Fibroblast of villous mesenchyme (primary cell): ENCODE results near the gene HMGB1. TPM values are rescaled to one million over a fixed set of nuclear protein-coding genes. Genes with fewer than 3 reads are reported as not detected.
A peak's percentile ranks its signal among the peaks of the same experiment; 100 is the strongest.

ENCODE experiments used
- DNase-seq: peaks from one replicate; pipeline ENCODE4 v3.0.0-alpha.2; 2010; ENCODE audit warnings: low read depth
- H3K4me3 ChIP-seq: 2 replicates; pipeline ENCODE4 v1.5.1; 2011; ENCODE audit warnings: low read depth, mild to moderate bottlenecking, low read length
- total RNA-seq: library from RNA; depleted of rRNA; stranded (reverse); fragments of >200 nt; gene quantifications from 2 replicates; pipeline ENCODE4 v1.2.3, GENCODE V29; 2012
- TF ChIP-seq, protein P1 (sequence below): IDR thresholded peaks from 2 replicates; pipeline ENCODE4 v1.5.1; 2012; ENCODE audit warnings: low read depth, mild to moderate bottlenecking, low read length; ENCODE audit not compliant: insufficient read depth

The HMGB1 gene
- total RNA-seq: 95.7 and 115 TPM in 2 replicates

DNA sequence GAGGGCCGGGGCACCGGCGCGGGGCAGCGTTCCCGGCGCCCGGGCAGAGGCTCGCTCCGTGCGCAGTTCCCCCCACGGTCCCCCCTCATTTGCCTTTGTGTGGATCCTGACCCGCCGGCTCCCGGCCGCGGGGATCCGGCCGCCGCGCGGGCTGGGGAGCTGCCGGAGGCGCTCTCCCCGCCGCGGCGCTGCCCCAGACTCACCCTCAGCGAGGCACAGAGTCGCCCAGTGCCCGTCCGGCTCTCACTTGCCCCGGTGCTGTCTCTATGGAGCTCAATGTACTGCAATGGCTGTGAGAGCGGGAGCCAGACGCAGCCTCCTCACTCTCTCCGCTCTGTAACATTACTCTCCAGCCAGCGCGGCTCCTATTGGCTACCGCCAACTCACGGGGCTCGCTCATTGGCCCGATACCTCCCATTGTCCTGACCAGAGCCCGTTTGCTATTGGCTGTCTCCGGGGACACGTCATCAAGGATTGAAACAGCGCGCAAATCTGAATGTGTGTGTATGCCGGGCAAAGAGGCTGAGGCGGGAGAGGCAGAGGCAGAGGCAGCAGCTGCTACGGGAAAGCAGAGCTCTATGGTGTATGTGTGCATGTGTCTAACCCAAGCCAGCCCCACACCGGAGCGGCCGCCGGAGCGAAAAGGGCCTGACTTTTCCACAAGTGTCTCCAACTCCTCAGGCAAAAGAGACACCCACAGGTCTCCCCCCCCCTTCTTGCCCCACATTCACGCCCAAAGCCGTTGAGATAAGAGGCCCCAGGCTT lies at the start of gene HMGB1:
Gene HMGB1 (minus strand): TSS at position 344 of the 765 bp plus-strand sequence. CDS start 2,256 bp downstream, outside the sequence.
- TF ChIP-seq, protein P1, sequence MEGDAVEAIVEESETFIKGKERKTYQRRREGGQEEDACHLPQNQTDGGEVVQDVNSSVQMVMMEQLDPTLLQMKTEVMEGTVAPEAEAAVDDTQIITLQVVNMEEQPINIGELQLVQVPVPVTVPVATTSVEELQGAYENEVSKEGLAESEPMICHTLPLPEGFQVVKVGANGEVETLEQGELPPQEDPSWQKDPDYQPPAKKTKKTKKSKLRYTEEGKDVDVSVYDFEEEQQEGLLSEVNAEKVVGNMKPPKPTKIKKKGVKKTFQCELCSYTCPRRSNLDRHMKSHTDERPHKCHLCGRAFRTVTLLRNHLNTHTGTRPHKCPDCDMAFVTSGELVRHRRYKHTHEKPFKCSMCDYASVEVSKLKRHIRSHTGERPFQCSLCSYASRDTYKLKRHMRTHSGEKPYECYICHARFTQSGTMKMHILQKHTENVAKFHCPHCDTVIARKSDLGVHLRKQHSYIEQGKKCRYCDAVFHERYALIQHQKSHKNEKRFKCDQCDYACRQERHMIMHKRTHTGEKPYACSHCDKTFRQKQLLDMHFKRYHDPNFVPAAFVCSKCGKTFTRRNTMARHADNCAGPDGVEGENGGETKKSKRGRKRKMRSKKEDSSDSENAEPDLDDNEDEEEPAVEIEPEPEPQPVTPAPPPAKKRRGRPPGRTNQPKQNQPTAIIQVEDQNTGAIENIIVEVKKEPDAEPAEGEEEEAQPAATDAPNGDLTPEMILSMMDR: no peak
- peak within 1 kb of the TSS; percentile 74 for H3K4me3 ChIP-seq
- DNase-seq: peak; percentile 99

GRCh38 chr13:30510811-30511371 lies 45.2 kb upstream of the HMGB1 start:
- H3K4me3 ChIP-seq: no peak overlapping the region
- TF ChIP-seq, protein P1: no peak
- DNase-seq: peak; percentile 8

- TF ChIP-seq, protein P1: no peak
- peak; percentile 3 for DNase-seq
- no peak overlapping the region for H3K4me3 ChIP-seq
Observed at GRCh38 chr13:30510091-30510490, 44.4 kb upstream of the HMGB1 start.

DNA sequence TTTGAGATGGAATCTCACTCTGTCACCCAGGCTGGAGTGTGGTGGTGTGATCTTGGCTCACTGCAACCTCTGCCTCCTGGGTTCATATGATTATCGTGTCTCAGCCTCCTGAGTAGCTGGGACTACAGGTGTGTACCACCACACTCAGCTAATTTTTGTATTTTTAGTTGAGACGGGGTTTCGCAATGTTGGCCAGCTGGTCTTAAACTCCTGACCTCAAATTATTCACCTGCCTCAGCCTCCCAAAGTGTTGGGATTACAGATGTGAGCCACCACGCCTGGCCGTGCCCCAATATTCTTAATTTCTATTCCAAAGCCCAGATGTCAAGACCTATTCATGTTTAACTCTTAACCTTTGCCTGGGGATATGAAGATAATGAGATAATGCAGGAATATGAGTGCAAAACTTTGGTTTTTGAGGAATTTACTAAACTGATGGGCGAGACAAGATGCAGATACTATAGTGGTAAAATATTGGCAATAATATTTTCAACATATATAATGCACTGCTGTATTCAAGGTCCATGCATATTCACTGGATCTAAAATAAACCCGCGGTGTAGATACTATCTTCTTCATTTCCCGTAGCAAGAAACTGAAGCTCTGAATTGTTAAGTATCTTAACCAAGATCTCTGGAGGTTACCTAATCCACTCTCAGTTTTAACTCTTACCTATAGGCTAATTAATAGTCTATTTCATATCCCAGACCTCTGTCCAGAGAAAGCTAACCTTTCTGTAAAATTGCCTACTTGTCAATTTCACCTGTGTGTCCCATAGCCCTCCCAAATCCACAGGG lies 43.7 kb upstream of the HMGB1 start:
- H3K4me3 ChIP-seq: no peak overlapping the region
- TF ChIP-seq, protein P1: no peak
- DNase-seq: no peak

GRCh38 chr13:30504081-30504480 lies 38.3 kb upstream of the HMGB1 start:
- TF ChIP-seq, protein P1: no peak
- H3K4me3 ChIP-seq: no peak overlapping the region
- peak; percentile 71 for DNase-seq

DNA sequence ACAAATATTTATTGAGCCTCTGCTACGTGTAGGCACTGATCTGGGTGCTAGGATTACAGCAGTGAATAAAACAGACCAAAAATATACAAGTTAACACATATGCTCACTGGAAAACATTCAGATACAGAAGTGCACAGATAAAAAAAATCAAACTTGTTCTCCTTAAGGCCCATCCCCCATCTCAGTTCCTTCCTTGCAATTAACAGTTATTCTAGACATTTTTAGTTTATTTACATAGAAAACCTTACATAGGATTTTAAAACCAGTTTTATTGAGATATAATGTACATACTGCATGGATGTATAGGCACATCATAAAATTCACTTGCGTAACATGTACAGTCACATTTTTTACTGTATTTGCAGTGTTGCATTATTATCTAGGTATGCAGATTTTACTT lies 36.5 kb upstream of the HMGB1 start:
- TF ChIP-seq, protein P1: no peak
- DNase-seq: no peak
- H3K4me3 ChIP-seq: no peak overlapping the region
